Endothelial cell of umbilical vein (primary cell): ENCODE results near the gene XPO6. TPM values are rescaled to one million over a fixed set of nuclear protein-coding genes. Genes with fewer than 3 reads are reported as not detected.

ENCODE experiments used
- BruUV-seq: library from RNA; stranded (reverse); fragments of 400-500 nt; replicated peaks from 2 replicates; lab custom pipeline; 2021; lab: Mats Ljungman, UMichigan
- CTCF ChIA-PET: fragments of 300-600, 350-600 bp; sonication (Branson Sonifier 250); formaldehyde crosslinking; loops from one replicate; lab custom pipeline; 2021; ENCODE audit warnings: antibody characterized with exemption, inconsistent platforms; lab: Charles Lee
- POLR2A ChIA-PET: fragments of 300-600, 350-600 bp; sonication (Branson Sonifier 250); formaldehyde crosslinking; loops from one replicate; lab custom pipeline; 2021; ENCODE audit warnings: antibody characterized with exemption, inconsistent platforms; lab: Charles Lee
- DNase-seq: peaks from one replicate; pipeline ENCODE4 v3.0.0-alpha.2; 2011; ENCODE audit warnings: low read depth, low spot score
- FAIRE-seq: peaks from 2 replicates; lab custom pipeline; 2011; peaks lifted over from hg19 to GRCh38; lab: Jason Lieb, UNC
- H2AFZ ChIP-seq: 2 replicates; pipeline ENCODE4 v1.6.0; 2012; ENCODE audit warnings: low read depth, low read length, control low read depth, inconsistent platforms
- H3K27ac ChIP-seq: 2 replicates; pipeline ENCODE4 v1.5.1; 2011; ENCODE audit warnings: low read depth, mild to moderate bottlenecking, control low read depth, low read length, moderate library complexity; ENCODE audit not compliant: insufficient read depth
- H3K27me3 ChIP-seq, 2 experiments: 2 replicates each; pipeline versions ENCODE4 v1.6.0 to v1.6.1; 2011; ENCODE audit warnings: low read length in 2 of 2, mixed read lengths in 1 of 2; ENCODE audit not compliant: control insufficient read depth in 2 of 2, insufficient read depth in 2 of 2
- H3K36me3 ChIP-seq, 2 experiments: 2 replicates in 1 of 2; 3 replicates in 1 of 2; pipeline ENCODE4 v1.5.1; 2011; ENCODE audit warnings: low read length in 2 of 2, mild to moderate bottlenecking in 1 of 2, moderate library complexity in 1 of 2; ENCODE audit not compliant: control insufficient read depth in 2 of 2, insufficient read depth in 2 of 2; ENCODE audit errors: extremely low read depth in 1 of 2
- H3K4me1 ChIP-seq: 3 replicates; pipeline ENCODE4 v1.5.1; 2011; ENCODE audit warnings: mild to moderate bottlenecking, low read length; ENCODE audit not compliant: control insufficient read depth, insufficient read depth; ENCODE audit errors: extremely low read depth
- H3K4me2 ChIP-seq: 2 replicates; pipeline ENCODE4 v1.6.1; 2011; ENCODE audit warnings: low read length, control low read depth, mixed read lengths; ENCODE audit not compliant: insufficient read depth
- H3K4me3 ChIP-seq, 3 experiments: fragments of 200-600 bp in 1 of 3; sonication (generic), shearing (Covaris generic) in 1 of 3; replicated peaks in 1 of 3; 2 replicates each; pipeline ENCODE4 v1.5.1; 2011 to 2016; ENCODE audit warnings: control low read depth in 3 of 3, low read length in 3 of 3, mild to moderate bottlenecking in 2 of 3, inconsistent platforms in 1 of 3, low read depth in 1 of 3, moderate library complexity in 1 of 3; ENCODE audit not compliant: insufficient read depth in 1 of 3
- H3K79me2 ChIP-seq: 2 replicates; pipeline ENCODE4 v1.6.0; 2012; ENCODE audit warnings: low read length, inconsistent platforms; ENCODE audit not compliant: control insufficient read depth, insufficient read depth
- H3K9ac ChIP-seq: replicated peaks from 2 replicates; pipeline ENCODE3; 2011; ENCODE audit warnings: low read length, control low read depth; ENCODE audit not compliant: insufficient read depth; ENCODE audit errors: extremely low read depth
- H3K9me1 ChIP-seq: replicated peaks from 3 replicates; pipeline ENCODE4 v1.6.0; 2011; ENCODE audit warnings: mild to moderate bottlenecking, low read length; ENCODE audit not compliant: control insufficient read depth, insufficient read depth; ENCODE audit errors: extremely low read depth
- H3K9me3 ChIP-seq: replicated peaks from 2 replicates; pipeline ENCODE4 v1.5.1; 2012; ENCODE audit warnings: low read length, inconsistent platforms; ENCODE audit not compliant: control insufficient read depth, insufficient read depth
- H4K20me1 ChIP-seq: replicated peaks from 2 replicates; pipeline ENCODE3; 2011; ENCODE audit warnings: mild to moderate bottlenecking, low read length; ENCODE audit not compliant: control insufficient read depth, insufficient read depth; ENCODE audit errors: extremely low read depth
- EZH2 ChIP-seq: IDR thresholded peaks from 2 replicates; pipeline ENCODE4 v1.6.1; 2012; ENCODE audit warnings: borderline replicate concordance, low read depth, mild to moderate bottlenecking, moderate library complexity, low read length, inconsistent platforms; ENCODE audit not compliant: severe bottlenecking
- FOS ChIP-seq: IDR thresholded peaks from 2 replicates; pipeline ENCODE4 v1.6.1; 2011; ENCODE audit warnings: mild to moderate bottlenecking, low read length, moderate library complexity, borderline replicate concordance; ENCODE audit not compliant: insufficient read depth
- GATA2 ChIP-seq: IDR thresholded peaks from 2 replicates; pipeline ENCODE4 v1.7.0; 2011; ENCODE audit warnings: low read depth, mild to moderate bottlenecking, moderate library complexity, mixed read lengths, low read length; ENCODE audit not compliant: insufficient read length, insufficient read depth
- JUN ChIP-seq: IDR thresholded peaks from 2 replicates; pipeline ENCODE4 v1.6.1; 2011; ENCODE audit warnings: borderline replicate concordance, low read depth; ENCODE audit not compliant: insufficient read length, insufficient read depth
- MYC ChIP-seq: IDR thresholded peaks from one replicate; pipeline ENCODE4 v1.6.1; 2011; ENCODE audit warnings: mild to moderate bottlenecking, low read depth, low read length
- POLR2A ChIP-seq: IDR thresholded peaks from 2 replicates; pipeline ENCODE4 v1.6.1; 2012; ENCODE audit warnings: low read depth, mild to moderate bottlenecking, control low read depth, low read length
- POLR2AphosphoS5 ChIP-seq: IDR thresholded peaks from 2 replicates; pipeline ENCODE4 v1.6.1; 2012; ENCODE audit warnings: low read depth, mild to moderate bottlenecking, control low read depth, low read length, moderate library complexity; ENCODE audit not compliant: insufficient read depth
- dilution Hi-C: fragments of 300-500 bp; cut with MboI; formaldehyde crosslinking; loops from one replicate; pipeline ENCODE4 v1.15.0; 2019; ENCODE audit warnings: low sequenced_read_pairs; ENCODE audit not compliant: extremely low pct_ligation_motif_present
- intact Hi-C: fragments of 100-400 bp; cut with micrococcal nuclease; formaldehyde crosslinking; loops from one replicate; pipeline ENCODE4 v1.10.0; 2022
- polyA plus RNA-seq, 4 experiments: library from polyadenylated mRNA; depleted of rRNA in 3 of 4; stranded (reverse) in 3 of 4; unstranded in 1 of 4; fragments of >200 nt; gene quantifications; 2 replicates each; pipeline versions ENCODE4 v1.2.1 to v1.2.3, GENCODE V29; 2011 to 2012; ENCODE audit warnings: missing spikeins in 1 of 4
- total RNA-seq: library from RNA; stranded (reverse); gene quantifications from 2 replicates; pipeline ENCODE4 v1.2.3, GENCODE V29; 2021
- TF ChIP-seq, protein P1 (sequence below): IDR thresholded peaks from 2 replicates; pipeline ENCODE4 v1.6.1; 2011; ENCODE audit not compliant: insufficient read depth, insufficient read length
- TF ChIP-seq, protein P2 (sequence below), 2 donors: IDR thresholded peaks; 1 replicate in 1 of 2; 2 replicates in 1 of 2; pipeline ENCODE4 v1.5.1; 2011; ENCODE audit warnings: low read length in 2 of 2, mild to moderate bottlenecking in 2 of 2, moderate library complexity in 2 of 2, control low read depth in 1 of 2, inconsistent platforms in 1 of 2, low read depth in 1 of 2; ENCODE audit not compliant: insufficient read depth in 1 of 2; ENCODE audit errors: extremely low read depth in 1 of 2

Gene XPO6
- total and polyA plus RNA-seq, 2 donors (not counting 3 experiments of a cell fraction or from before 2014, with no cell fraction given): 170 to 272 TPM

DNA sequence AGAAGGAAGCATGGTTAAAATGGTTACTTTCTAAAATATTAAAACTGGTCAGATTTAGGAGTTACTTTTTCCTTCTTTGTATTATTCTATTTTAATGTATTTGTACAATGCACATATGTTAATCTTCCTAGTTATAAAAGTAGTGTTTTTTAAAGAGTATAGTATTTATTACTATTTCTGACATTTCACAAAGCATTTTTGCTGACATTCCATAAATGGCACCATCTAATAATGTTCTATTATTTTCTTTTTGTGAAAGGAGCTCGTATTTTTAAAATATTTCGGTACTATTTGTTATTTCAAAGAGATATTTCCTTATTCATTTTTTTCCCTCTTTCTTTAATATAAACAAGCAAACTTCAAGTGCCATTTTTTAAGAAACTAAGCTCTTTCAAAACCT, 100.8 kb downstream of the XPO6 start:
- POLR2A ChIA-PET: no interaction called here
- Histone ChIP-seq H3K4me1 (no peaks in the 10 kb centered on the region), H3K9me3 (no peaks in the 10 kb centered on the region)

More for the DNA sequence above, 100.8 kb downstream of the XPO6 start:
- H3K36me3 ChIP-seq: peaks cover 24 to 49% of the 10 kb centered on the region in 2 experiments
- FAIRE-seq: no peak
- H3K4me2 ChIP-seq: no peak overlapping the region
- no peak for DNase-seq
- intact Hi-C loops (no loop called here), dilution Hi-C loops (no loop called here)
- H4K20me1 ChIP-seq: no peaks in the 10 kb centered on the region
- H3K79me2 ChIP-seq: peaks cover 3% of the 10 kb centered on the region
- CTCF ChIA-PET: interaction anchor here (0.8 to 1.0 kb wide), 2 partner anchors 98 to 107 kb away, joined by 3 to 4 read pairs; no protein-coding TSS in a partner anchor
- H2AFZ ChIP-seq: no peak overlapping the region
- BruUV-seq: no TSS peak
- H3K4me3 ChIP-seq: no peak overlapping the region
- no peak for TF ChIP-seq POLR2AphosphoS5
- TF ChIP-seq POLR2A: no peak
- no peak for TF ChIP-seq JUN
- no peak for TF ChIP-seq MYC
- no peak for TF ChIP-seq EZH2
- TF ChIP-seq, protein P1, sequence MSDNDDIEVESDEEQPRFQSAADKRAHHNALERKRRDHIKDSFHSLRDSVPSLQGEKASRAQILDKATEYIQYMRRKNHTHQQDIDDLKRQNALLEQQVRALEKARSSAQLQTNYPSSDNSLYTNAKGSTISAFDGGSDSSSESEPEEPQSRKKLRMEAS: no peak
- no peak for TF ChIP-seq GATA2
- TF ChIP-seq FOS: no peak
- TF ChIP-seq, protein P2, sequence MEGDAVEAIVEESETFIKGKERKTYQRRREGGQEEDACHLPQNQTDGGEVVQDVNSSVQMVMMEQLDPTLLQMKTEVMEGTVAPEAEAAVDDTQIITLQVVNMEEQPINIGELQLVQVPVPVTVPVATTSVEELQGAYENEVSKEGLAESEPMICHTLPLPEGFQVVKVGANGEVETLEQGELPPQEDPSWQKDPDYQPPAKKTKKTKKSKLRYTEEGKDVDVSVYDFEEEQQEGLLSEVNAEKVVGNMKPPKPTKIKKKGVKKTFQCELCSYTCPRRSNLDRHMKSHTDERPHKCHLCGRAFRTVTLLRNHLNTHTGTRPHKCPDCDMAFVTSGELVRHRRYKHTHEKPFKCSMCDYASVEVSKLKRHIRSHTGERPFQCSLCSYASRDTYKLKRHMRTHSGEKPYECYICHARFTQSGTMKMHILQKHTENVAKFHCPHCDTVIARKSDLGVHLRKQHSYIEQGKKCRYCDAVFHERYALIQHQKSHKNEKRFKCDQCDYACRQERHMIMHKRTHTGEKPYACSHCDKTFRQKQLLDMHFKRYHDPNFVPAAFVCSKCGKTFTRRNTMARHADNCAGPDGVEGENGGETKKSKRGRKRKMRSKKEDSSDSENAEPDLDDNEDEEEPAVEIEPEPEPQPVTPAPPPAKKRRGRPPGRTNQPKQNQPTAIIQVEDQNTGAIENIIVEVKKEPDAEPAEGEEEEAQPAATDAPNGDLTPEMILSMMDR (IDR thresholded peaks at IDR 0.05; ENCODE audit: extremely low read depth in 1 of 2, insufficient read depth in 1 of 2, low read depth in 1 of 2, low read length in 2 of 2): no peak
- no peak overlapping the region for H3K9ac ChIP-seq
- H3K9me1 ChIP-seq: no peaks in the 10 kb centered on the region
- H3K27ac ChIP-seq: no peak overlapping the region
- no peaks in the 10 kb centered on the region for H3K27me3 ChIP-seq
